SJSA1 (cell line): Measurements from ENCODE around the gene RNF152. TPM values are rescaled to one million over a fixed set of nuclear protein-coding genes. Genes with fewer than 3 reads are reported as not detected.

Experiments used
- DNase-seq, 2 experiments: peaks; one replicate each; pipeline ENCODE4 v3.0.0-alpha.2; 2015 to 2020; ENCODE audit warnings: low spot score in 2 of 2, low read depth in 1 of 2
- H3K27ac ChIP-seq: fragments of 250-450 bp; sonication (Bioruptor Pico); 2 replicates; pipeline ENCODE4 v1.5.1; 2020; ENCODE audit warnings: mild to moderate bottlenecking, moderate library complexity
- H3K27me3 ChIP-seq: fragments of 250-450 bp; sonication (Bioruptor Pico); replicated peaks from 2 replicates; pipeline ENCODE4 v1.5.1; 2020; ENCODE audit warnings: mild to moderate bottlenecking, moderate library complexity
- H3K36me3 ChIP-seq: fragments of 250-450 bp; sonication (Bioruptor Pico); 2 replicates; pipeline ENCODE4 v1.5.1; 2020; ENCODE audit warnings: mild to moderate bottlenecking
- H3K4me1 ChIP-seq: fragments of 250-450 bp; sonication (Bioruptor Pico); replicated peaks from 2 replicates; pipeline ENCODE4 v1.6.1; 2021; ENCODE audit warnings: mild to moderate bottlenecking
- H3K4me3 ChIP-seq: fragments of 250-450 bp; sonication (Bioruptor Pico); 2 replicates; pipeline ENCODE4 v1.5.1; 2020; ENCODE audit warnings: mild to moderate bottlenecking
- H3K9me3 ChIP-seq: fragments of 250-450 bp; sonication (Bioruptor Pico); replicated peaks from 2 replicates; pipeline ENCODE4 v1.5.1; 2020; ENCODE audit warnings: mild to moderate bottlenecking
- total RNA-seq: library from RNA; depleted of rRNA; stranded (reverse); fragments of >200 nt; shearing (Covaris generic); gene quantifications from 2 replicates; pipeline ENCODE4 v1.2.3, GENCODE V29; 2014

Gene RNF152
- total RNA-seq, 1 experiment from 2014 or later, result 18.0 TPM

- Histone ChIP-seq H3K27me3 (no peaks in the 10 kb centered on the region), H3K4me1 (0 out of 2 replicates have a peak, but pooled peaks cover 5% of the 10 kb centered on the region), H3K9me3 (no peaks in the 10 kb centered on the region), H3K4me3 (no peak overlapping the region), H3K27ac (no peak overlapping the region), H3K36me3 (no peaks in the 10 kb centered on the region)
- no peak for DNase-seq
Measured at GRCh38 chr18:61765097-61765496, 127.7 kb downstream of the RNF152 start.

GRCh38 chr18:61764381-61764780 lies 128.4 kb downstream of the RNF152 start:
- no peaks in the 10 kb centered on the region for H3K36me3 ChIP-seq
- H3K27ac ChIP-seq, result no peak overlapping the region

GRCh38 chr18:61761875-61762274 lies 130.9 kb downstream of the RNF152 start:
- no peak overlapping the region for H3K4me3 ChIP-seq
- H3K27ac ChIP-seq, result no peak overlapping the region
- H3K4me1 ChIP-seq, result 0 out of 2 replicates have a peak, but pooled peaks cover 5% of the 10 kb centered on the region
- no peaks in the 10 kb centered on the region for H3K27me3 ChIP-seq
- DNase-seq, result no peak
- no peaks in the 10 kb centered on the region for H3K36me3 ChIP-seq
- H3K9me3 ChIP-seq, result no peaks in the 10 kb centered on the region

More at GRCh38 chr18:61764381-61764780, 128.4 kb downstream of the RNF152 start:
- Histone ChIP-seq H3K4me3 (no peak overlapping the region), H3K4me1 (0 out of 2 replicates have a peak, but pooled peaks cover 5% of the 10 kb centered on the region), H3K9me3 (no peaks in the 10 kb centered on the region), H3K27me3 (no peaks in the 10 kb centered on the region)
- no peak for DNase-seq
